NT2/D1 (cell line): ENCODE measurements around the gene CCNB2.

Experiments
- SUZ12 ChIP-seq: IDR thresholded peaks from 2 replicates; pipeline ENCODE4 v1.6.1; 2011; ENCODE audit not compliant: insufficient read length, insufficient read depth; ENCODE audit errors: extremely low read depth
- YY1 ChIP-seq: IDR thresholded peaks from 2 replicates; pipeline ENCODE4 v1.6.1; 2011; ENCODE audit not compliant: insufficient read length, insufficient read depth
- ZNF274 ChIP-seq: IDR thresholded peaks from 2 replicates; pipeline ENCODE4 v1.6.1; 2011; ENCODE audit warnings: mild to moderate bottlenecking, low read depth, low read length

GRCh38 chr15:59170295-59171066 is 65.5 kb downstream of the CCNB2 start:
- TF ChIP-seq ZNF274, result no peak
- TF ChIP-seq YY1, result no peak
- no peak for TF ChIP-seq SUZ12
